ENCODE data around the gene ATG4B.
A peak's percentile ranks its signal among the peaks of the same experiment; 100 is the strongest.

ATG4B gene

DNA sequence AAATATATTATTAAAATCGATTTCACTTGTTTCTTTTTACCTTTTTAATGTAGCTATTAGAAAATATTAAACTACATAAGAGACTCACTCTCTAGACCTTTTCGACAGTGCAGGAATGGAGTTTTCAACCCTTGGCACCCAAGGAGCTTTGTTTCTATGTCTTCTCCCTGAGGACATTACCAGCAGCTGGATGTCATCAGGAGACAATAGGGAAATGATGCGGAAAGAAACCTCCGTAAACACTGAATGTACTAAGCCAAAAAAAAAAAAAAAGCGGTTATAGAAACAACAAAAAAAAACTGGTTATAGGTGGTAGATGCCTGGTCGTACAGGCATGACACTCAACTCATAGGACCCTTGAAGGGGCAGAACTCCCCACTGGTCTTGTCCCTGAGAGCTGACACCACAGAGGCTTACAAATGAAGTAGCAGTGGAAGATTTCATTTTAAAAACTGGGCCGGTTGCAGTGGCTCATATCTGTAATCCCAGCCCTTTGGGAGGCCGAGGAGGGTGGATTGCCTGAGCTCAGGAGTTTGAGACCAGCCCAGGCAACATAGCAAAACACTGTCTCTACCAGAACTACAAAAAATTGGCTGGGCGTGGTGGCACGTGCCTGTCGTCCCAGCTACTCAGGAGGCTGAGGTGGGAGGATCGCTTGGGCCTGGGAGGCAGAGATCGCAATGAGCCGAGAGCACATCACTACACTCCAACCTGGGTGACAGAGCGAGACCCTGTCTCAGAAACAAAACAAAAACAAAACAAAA, 24.3 kb upstream of the ATG4B start:
- DNase-seq = no peak

DNA sequence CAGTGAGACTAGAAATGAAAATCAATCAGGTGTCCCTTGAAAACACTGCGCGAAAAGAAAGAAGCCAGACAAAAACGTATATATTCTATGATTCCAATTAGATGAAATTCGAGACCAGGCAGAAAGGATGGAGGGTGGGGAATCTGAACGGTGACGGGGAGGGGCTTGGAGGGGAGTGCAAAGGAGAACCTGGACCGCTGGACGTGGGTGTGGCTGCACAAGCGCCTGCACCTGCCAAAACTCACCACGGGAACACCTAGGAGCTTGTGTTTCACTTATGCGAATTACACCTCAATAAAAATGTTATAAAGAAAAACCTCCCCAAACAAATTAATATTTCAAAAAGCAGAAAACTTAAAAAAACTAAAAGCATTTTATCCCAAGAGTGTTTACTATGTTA, 22.5 kb upstream of the ATG4B start:
- DNase-seq = no peak

DNA sequence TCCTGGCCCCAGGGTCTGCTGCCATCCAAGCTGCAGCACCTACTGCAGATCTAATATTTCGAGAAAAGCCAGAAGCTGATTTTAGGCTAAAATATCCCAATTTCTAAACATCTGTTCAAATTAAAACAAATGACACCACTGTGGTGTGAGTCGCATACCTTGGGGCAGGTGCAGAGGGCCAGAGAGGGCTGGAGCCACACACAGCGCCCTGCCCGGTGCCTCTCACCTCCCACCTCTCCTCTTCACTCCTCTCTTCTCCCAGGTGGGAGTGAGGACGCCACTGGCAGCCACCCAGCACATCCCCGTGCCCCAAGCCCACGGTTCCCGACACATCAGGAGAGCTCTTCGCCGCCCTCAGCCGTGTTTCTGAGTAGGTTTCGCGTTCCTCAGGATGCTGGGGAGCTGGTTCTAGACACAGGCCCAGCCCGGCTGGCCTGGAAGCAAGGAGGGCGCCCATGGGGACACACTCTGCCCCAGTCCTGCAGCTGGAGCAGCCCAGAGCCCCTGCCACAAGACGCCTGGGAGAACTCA, 21.9 kb upstream of the ATG4B start:
- no peak for DNase-seq

DNA sequence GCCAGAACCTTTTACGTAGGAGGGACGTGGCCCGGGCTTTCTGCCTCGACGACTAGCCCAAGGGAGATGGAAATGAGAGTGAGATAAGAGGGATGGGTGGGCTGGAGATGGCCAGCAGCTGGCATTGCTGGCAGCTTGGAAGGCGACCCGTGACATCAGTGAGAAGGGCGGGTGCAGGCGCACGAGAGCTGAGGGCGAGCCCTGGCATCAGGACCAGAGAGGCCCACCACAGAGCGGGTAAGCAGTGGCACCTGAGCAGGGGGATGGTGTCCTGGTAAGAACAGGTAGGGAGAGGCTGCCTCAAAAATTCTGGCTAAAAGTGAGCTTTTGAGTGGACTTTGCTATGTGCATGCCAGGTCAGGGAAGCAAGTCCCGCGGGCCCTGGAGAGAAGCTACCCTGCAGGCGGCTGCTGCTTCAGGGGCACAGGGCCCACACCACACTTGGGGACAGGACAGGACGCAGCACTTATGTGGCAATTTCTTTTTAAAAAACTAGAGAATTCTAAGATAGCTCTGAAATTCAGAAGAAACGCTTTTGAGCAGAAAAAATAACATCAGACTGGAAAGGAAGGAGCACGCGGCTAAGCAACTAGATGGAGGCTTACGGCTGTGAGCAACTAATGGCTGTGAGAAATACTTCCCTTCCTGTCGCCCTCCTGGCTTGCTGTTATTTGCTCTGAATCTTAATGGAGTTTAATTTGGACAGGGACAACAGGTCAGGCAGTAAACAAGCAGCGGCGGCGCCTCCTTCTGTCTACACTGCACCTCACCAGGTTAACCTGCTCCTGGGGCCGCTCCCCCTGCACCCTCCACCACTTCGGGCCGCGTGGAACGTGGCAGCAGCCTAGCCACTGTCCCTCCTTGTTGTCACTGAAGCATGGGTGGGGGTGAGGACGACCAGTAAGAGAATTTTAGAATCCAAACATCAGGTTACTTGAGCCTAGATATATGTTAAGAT, 21.0 kb upstream of the ATG4B start:
- no peak for DNase-seq

DNA sequence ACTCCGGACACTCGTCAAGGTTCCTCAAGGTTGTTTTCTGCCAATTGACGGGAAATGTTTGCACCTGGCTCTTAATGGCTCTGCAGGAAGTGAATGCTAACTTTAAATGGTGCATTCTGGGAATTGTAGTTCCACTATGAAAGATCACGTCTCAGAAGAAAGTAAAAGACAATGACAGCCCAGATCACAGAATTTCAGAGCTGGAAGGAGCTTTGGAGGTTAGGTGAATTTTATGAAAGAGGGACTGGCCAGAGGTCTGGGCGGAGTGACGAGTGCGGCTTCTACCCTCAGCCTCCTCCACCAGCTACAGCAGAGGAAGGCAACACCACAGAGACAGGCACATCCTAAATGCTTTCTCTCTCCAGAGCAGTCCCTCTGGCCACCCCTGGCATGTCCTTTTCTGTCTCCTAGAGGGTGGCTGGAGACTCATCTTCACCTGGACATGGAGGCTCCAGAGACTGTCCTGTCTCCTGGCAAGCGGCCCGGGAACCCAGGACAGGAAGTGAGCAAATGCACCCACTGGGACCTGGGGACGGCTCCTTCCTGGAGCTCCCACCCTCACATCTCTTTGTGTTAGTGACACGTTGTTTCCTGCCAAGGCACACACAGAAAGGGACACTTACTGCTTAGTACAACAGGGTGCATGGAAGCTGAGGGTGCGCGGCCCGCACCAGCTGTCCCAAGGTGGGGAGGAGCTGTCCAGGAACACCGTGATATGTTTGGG, 19.9 kb upstream of the ATG4B start:
- DNase-seq = peak; percentile 19

DNA sequence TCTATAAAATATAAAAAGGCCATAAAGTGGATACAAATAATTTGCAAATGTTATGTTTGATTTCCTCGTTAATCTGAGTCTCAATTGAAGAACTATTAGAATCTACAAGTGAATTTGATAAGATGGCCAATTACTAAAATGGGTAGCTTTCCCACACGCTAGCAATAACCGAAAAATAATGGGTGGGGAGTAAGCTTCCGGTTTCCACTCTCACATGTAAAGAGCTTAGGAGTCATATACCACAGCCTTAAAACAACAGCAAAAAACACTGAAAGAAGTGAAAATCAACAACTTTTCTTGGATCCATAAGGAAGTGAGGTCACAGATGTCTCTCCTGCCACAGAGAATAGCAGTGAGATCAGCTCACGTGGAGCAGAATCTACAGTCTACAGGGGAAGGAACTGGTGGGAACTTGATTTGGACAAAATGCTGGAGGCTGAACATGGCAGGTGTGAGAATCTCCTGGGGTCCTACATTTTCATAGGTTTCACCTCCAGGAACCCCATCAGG, 19.1 kb upstream of the ATG4B start:
- no peak for DNase-seq

DNA sequence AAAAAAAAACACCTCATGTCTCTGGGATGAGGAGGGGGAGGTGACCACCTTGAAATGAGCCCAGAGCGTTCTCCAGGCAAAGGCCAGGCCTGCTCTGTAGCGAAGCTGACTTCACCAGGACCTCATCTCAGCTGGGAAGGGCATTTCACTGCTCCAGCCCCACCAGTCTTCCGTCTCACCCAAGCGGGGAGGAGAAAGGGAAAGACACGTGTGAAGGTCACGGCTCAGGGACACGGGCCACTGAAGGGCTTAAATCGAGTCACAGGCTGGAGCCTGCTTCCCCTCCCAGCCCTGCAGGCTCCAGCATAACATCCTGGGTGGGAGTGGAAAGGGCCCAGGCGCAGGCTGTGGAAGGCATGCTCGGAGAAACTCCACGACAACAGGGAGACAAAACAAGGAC, 18.7 kb upstream of the ATG4B start:
- no peak for DNase-seq

DNA sequence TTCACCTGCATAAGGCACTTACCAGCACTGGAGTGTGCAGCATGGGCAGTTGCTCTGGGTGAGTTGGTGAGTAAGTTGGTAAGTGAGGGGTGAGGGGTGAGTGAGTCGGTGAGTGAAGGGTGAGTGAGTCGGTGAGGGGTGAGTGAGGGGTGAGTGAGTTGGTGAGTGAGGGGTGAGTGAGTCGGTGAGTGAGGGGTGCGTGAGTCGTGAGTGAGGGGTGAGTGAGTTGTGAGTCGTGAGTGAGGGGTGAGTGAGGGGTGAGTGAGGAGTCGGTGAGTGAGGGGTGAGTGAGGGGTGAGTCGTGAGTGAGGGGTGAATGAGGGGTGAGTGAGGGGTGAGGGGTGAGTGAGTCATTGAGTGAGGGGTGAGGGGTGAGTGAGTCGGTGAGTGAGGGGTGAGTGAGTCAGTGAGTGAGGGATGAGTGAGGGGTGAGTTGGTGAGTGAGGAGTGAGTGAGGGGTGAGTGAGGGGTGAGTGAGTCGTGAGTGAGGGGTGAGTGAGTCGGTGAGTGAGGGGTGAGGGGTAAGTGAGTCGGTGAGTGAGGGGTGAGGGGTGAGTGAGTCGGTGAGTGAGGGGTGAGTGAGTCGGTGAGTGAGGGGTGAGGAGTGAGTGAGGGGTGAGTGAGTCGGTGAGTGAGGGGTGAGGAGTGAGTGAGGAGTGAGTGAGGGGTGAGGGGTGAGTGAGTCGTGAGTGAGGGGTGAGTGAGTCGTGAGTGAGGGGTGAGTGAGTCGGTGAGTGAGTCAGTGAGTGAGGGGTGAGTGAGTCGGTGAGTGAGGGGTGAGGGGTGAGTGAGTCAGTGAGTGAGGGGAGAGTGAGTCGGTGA, 17.7 kb upstream of the ATG4B start:
- DNase-seq = peak; percentile 33

DNA sequence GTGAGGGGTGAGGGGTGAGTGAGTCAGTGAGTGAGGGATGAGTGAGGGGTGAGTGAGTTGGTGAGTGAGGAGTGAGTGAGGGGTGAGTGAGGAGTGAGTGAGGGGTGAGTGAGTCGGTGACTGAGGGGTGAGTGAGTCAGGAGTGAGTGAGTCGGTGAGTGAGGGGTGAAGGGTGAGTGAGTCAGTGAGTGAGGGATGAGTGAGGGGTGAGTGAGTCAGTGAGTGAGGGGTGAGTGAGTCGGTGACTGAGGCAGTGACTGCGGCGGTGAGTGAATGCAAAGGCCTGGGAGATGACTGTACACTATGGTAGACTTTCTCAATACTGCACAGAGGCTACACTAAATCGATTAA, 17.1 kb upstream of the ATG4B start:
- DNase-seq = peak; percentile 78

DNA sequence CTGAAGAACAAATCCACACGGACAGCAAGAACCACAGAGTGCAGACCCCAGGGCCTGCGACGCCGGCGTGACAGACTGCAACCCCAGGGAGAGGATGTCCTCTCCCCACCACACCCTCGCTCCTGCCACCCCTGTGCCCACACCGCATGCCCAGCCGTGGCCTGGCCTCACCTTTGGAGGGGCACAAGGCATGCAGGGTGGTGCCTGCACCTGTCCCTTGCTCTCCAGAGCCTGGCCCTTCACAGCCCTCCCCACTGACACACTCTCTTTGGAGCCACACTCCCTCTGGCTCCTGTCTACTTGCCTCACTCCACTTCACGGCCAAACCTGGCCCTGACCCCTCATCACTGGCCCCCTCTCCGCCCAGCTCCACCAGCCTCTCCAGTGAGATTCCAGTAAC, 9.8 kb upstream of the ATG4B start:
- DNase-seq = no peak

DNA sequence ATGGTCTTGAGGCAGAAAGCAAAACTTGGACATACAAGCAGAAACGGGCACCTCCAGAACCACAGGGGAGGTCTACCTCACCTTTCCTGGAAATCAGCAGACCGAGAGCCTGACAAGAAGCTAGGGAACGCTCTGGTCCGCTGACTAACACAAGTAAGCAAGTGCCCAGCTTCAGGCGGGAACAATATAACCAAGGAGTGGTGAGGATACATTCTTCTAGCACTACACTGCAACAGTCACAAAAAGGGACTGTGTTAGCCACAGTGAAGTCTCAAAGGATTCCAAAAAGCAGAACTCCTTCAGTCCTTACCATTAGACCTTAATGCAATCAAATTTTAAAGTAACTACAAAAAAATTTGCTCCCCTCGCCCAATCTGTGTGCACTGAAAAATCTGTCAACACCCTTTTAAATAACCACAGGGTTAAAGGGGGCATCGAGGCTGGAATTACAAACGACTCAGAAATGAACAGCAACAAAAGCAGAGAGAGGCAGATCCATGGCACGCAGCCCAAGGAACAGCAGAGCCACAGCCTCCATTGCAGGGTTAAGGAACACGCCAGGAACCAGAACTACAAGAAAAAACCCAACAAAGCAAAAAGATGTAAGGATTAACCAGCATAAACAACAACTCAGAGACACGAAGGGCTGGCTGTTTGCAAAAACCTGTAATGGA, 7.6 kb upstream of the ATG4B start:
- DNase-seq = no peak

DNA sequence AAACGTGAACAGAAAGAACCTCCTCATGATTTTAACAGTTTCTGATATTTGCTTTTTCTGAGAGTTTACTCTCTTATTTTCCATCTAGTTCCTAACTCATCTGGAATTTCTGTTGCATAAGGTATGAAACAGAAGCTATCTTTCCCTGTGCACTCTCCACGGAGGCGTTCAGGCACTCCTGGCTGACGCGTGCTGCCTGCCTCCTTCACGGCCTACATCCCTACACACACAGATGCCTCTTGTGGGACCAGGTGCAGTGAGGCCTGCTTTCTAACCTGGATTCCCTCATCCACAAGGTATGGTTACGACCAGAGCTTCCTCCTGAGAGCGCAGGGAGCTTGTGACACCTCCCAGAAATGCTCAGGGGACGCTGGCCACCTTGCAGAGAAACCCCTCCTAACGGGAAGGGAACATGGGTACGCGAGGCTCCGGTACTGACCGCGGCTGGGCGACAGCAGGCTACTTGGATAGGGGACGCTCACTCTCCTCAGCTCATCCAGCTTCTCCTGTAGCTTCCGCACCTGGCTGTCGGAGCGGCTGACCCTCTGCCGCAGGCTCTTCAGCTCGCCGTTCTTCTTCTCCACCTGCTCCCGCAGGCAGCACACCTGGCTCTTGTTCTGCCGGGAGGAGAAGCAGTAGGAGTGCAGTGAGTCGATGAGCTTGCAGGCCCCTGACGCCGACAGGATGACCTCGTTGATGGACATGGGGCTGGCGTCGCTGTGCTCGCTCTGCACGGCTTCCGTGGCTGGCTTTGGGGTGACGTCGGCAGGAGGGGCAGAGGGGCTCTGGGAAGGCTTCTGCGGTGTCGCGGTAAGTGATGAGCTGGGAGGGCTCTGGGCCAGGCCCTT, 4.8 kb upstream of the ATG4B start:
- no peak for DNase-seq

DNA sequence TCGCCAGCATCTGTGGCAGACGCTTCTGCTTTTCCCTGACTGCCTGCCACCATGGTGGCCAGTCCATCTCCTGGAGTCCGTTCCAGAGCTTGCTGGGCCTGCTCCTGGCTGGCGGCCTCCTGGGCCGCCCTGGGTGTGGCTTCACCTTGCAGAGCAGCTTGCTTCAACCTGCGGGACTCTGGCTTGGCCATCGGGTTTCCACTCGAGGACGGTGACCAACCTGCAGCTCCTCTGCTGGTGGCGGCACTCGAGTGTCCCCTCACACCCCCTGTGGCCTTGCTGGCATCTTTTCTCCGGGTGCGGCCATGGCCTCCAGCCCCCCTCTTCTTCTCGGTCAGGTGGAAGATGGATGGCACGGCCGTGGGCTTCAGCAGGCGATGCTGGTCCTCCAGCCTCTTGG, 3.9 kb upstream of the ATG4B start:
- no peak for DNase-seq

DNA sequence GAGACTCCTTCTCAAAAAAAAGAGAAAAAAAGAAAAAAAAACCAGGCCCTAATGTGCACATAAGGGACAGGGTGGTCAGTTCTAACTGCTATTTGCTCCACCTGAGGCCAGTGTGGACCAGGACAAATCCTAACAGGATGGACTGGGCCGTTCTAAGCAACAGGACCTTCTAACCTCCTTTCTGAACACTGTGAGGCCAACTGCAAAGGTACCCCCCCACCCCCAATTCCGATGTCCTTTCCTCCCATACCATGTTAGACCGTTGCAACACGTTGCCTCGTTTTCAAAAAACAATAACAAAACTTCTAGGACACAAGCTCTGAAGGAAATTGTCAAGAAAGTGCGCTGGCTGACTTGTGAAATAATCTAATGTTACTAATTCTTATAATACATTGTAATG, 1.7 kb upstream of the ATG4B start:
- no peak for DNase-seq

DNA sequence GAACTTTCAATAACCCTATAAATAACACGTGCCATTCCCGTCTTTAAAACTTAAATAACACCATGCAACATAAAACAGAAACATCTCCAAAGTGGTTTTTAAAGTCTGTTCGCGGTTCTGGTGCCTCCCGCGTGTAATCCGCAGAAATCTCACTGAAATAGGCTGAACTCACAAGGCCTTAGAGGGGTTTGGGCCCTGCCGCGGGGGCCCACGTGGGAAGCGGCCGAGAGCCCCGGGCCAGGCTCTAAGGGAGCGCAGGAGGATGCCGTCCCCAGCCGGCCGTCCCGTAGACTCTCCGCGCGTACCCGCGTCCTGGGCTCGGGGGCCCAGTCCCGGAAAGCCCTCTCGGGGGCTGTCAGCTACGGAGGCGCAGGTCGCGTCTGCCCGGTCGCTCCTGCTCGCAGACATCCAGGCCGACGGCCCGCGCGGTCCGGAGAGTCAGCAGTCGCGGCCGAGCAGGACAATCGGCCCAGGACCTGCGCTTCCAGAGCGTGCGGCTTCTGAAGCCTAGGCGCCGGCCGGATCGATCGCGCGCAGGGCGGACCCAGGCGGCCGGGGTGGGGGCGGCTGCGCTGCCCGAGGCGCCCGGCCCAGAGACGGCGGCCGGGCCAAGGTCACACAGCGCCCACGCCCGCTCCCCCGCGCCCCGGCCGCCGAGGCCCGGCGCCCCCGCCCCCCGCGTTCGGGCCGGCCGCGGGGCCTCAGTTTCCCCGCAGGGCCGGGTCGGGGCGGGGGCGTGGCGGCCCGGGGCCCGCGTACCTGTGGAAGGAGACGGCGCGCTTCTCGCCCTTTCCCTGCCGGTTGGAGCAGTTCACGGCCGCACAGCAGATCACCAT, 1.1 kb upstream of the ATG4B start:
- DNase-seq = peak; percentile 39

DNA sequence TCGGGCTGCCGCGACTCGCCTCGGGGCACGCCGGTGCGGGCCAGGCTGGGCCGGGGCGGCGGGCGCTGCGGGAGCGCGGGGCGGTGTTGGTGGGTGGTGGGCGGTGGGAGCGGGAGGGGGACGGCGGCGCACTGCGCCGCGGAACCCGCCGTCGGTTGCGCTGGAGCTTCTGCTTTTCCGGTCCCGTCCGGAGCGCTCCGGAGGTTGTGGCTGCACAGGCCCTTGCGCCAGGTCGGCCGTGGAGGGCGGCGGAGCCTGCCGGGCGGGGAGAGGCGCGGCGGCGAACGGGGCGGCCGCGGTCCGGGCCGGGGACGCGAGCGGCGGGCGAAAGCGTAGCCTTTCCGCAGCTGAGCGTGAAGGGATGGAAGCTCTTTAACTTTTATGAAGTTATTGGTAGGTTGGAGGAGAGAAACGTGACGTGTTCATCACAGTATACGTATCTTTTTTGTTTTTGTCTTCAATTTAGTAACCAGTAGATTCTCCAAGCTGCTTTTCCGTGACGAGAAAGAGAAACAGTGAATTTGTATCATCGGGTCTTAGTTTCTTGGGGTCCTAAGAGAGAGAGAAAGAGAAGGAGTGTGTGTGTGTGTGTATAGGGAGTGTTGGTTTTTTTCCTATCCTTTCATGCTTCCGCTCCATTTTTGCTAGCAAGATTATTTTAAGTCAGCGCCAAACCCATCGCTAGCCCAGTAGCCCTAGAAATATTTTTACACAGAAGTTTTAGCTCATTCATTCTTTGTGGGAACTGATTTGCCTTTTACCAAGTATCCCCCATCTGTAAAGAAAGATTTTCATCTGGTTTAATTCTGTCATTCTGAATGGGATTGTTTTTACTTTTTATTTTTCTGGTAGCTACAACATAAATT, 535 bp downstream of the ATG4B start:
- DNase-seq = no peak

DNA sequence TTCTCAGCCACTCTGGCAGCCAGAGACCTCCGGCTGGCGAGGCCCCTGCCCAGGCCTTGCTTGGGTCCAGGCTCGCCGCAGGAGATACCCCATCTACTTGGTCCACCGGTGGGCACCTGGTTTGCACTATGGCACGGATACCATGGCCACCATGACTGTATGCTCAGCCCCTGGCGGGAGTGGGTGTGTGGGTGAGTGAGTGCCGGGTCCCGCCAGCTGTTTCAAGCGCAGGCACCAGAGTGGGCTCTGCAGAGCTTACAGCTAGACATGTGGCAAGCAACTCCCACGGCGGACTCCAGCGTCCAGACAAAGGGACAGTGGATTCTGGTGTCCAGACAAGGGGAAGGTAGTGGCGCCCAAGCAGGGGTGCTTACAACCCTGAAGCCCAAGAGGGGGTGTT, 1.4 kb downstream of the ATG4B start:
- DNase-seq = no peak

DNA sequence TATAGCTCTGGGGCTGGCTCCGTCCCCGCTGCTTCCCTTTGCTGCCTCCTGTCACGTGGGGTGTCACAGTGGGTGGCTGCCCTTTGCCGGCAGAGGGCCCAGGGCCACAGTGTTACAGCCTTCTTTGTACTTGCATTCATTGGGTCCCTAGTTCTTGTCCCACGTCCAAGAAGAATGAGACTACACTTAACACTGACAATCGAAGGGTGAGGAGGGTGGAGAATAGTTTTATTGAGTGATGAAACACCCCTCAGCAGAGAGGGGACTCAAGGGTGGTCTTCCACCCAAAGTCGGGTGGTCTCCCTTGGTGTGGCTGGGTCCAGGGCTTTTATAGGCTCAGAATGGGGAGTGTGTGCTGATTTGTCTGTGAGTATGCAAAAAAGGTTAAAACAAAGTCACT, 1.9 kb downstream of the ATG4B start:
- no peak for DNase-seq
